ENCODE results near the gene CRACDL. TPM values are rescaled to one million over a fixed set of nuclear protein-coding genes. Genes with fewer than 3 reads are reported as not detected.

The CRACDL gene
- total and polyA plus RNA-seq, 2 of the 13 experiments (the other 11 are each of a cell fraction or from before 2014, with no cell fraction given) = 0.15 to 0.26 TPM

DNA sequence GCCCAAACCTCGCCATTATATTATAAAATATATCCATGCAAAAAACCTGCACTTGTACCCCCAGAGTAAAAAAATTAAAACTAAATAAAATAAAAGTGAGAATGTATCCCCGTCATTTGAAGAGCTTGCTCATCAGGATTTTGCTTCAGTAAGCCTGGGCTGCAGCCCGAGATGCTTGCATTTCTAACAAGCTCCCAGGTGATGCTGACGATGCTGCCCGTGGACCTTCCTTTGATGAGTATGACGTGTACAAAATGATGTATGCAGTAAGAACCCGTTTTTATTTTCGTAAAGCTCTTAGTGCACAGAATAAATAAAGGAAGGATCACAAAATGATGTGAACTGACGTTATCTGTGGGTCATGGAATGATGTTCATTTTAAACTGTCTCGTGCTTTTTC is 63.5 kb downstream of the CRACDL start:
- Histone ChIP-seq H3K36me3 (replicated peaks in 1 of 2; ENCODE audit: control insufficient read depth in 1 of 2, insufficient read depth in 2 of 2, low read length in 2 of 2) (no peaks in the 10 kb centered on the region), H3K9ac (ENCODE audit: insufficient read depth, low read depth, low read length) (no peak overlapping the region), H3K4me3 (replicated peaks in 1 of 3; ENCODE audit: insufficient read depth in 1 of 3, low read depth in 2 of 3, low read length in 3 of 3) (no peak overlapping the region), H3K27me3 (ENCODE audit: control insufficient read depth in 1 of 2, insufficient read depth in 2 of 2, low read length in 2 of 2) (peaks cover 1 to 55% of the 10 kb centered on the region in 2 experiments; a peak in 3 of 5 replicates), H2AFZ (ENCODE audit: low read length) (no peak overlapping the region), H4K20me1 (ENCODE audit: insufficient read depth, low read length) (no peaks in the 10 kb centered on the region), H3K79me2 (ENCODE audit: insufficient read depth, low read length) (no peaks in the 10 kb centered on the region), H3K9me3 (ENCODE audit: low read length) (no peaks in the 10 kb centered on the region), H3K4me2 (ENCODE audit: low read depth, low read length) (no peak overlapping the region), H3K27ac (ENCODE audit: extremely low read length, insufficient read depth, low read length) (no peak overlapping the region), H3K4me1 (ENCODE audit: insufficient read depth, low read length) (peaks cover 23% of the 10 kb centered on the region)
- TF ChIP-seq GTF2F1 (IDR thresholded peaks at IDR 0.05; ENCODE audit: low read length) (no peak), CREB1 (IDR thresholded peaks at IDR 0.05) (peak; percentile 87), CREB1 (CRISPR knock-in tag; IDR thresholded peaks at IDR 0.05) (no peak)
- ChIA-PET CTCF (ENCODE audit: low intra/inter-chr PET ratio, low total read pairs) (no interaction called here), POLR2A (no interaction called here)
- DNase-seq (ENCODE audit: low spot score) = no peak
- WGBS (ENCODE audit: low lambda C conversion rate) = 34% methylated on average over 10 of the region's 10 CpGs
- no peak for ATAC-seq
- BruUV-seq (replicated peaks) = no TSS peak
- in situ Hi-C loops (cut with HindIII; ENCODE audit: extremely low pct_ligation_motif_present, low pct_unique_long_range_greater_than_20kb) (no loop called here), intact Hi-C loops (cut with micrococcal nuclease; ENCODE audit: unreplicated experiment) (no loop called here)
- no peak for FAIRE-seq

- FAIRE-seq (no peak), DNase-seq (ENCODE audit: low spot score) (no peak), ATAC-seq (no peak)
- Histone ChIP-seq H4K20me1 (ENCODE audit: insufficient read depth, low read length) (no peaks in the 10 kb centered on the region), H2AFZ (ENCODE audit: low read length) (no peak overlapping the region), H3K9ac (ENCODE audit: insufficient read depth, low read depth, low read length) (no peak overlapping the region), H3K4me2 (ENCODE audit: low read depth, low read length) (no peak overlapping the region), H3K79me2 (ENCODE audit: insufficient read depth, low read length) (no peaks in the 10 kb centered on the region), H3K36me3 (replicated peaks in 1 of 2; ENCODE audit: control insufficient read depth in 1 of 2, insufficient read depth in 2 of 2, low read length in 2 of 2) (no peaks in the 10 kb centered on the region), H3K4me1 (ENCODE audit: insufficient read depth, low read length) (peaks cover 27% of the 10 kb centered on the region), H3K9me3 (ENCODE audit: low read length) (no peaks in the 10 kb centered on the region), H3K27ac (ENCODE audit: extremely low read length, insufficient read depth, low read length) (no peak overlapping the region), H3K27me3 (ENCODE audit: control insufficient read depth in 1 of 2, insufficient read depth in 2 of 2, low read length in 2 of 2) (peaks cover 1 to 49% of the 10 kb centered on the region in 2 experiments; a peak in 3 of 5 replicates), H3K4me3 (replicated peaks in 1 of 3; ENCODE audit: insufficient read depth in 1 of 3, low read depth in 2 of 3, low read length in 3 of 3) (no peak overlapping the region)
- ChIA-PET CTCF (ENCODE audit: low intra/inter-chr PET ratio, low total read pairs) (no interaction called here), POLR2A (no interaction called here)
- no TSS peak for BruUV-seq (replicated peaks)
- intact Hi-C loops (cut with micrococcal nuclease; ENCODE audit: unreplicated experiment) (no loop called here), in situ Hi-C loops (cut with HindIII; ENCODE audit: extremely low pct_ligation_motif_present, low pct_unique_long_range_greater_than_20kb) (no loop called here)
- peak; percentile 57; the same call in 1 of the 2 replicates for TF ChIP-seq CREB1 (IDR thresholded peaks at IDR 0.05)
- TF ChIP-seq CREB1 (CRISPR knock-in tag; IDR thresholded peaks at IDR 0.05) = no peak
- TF ChIP-seq, protein P1, sequence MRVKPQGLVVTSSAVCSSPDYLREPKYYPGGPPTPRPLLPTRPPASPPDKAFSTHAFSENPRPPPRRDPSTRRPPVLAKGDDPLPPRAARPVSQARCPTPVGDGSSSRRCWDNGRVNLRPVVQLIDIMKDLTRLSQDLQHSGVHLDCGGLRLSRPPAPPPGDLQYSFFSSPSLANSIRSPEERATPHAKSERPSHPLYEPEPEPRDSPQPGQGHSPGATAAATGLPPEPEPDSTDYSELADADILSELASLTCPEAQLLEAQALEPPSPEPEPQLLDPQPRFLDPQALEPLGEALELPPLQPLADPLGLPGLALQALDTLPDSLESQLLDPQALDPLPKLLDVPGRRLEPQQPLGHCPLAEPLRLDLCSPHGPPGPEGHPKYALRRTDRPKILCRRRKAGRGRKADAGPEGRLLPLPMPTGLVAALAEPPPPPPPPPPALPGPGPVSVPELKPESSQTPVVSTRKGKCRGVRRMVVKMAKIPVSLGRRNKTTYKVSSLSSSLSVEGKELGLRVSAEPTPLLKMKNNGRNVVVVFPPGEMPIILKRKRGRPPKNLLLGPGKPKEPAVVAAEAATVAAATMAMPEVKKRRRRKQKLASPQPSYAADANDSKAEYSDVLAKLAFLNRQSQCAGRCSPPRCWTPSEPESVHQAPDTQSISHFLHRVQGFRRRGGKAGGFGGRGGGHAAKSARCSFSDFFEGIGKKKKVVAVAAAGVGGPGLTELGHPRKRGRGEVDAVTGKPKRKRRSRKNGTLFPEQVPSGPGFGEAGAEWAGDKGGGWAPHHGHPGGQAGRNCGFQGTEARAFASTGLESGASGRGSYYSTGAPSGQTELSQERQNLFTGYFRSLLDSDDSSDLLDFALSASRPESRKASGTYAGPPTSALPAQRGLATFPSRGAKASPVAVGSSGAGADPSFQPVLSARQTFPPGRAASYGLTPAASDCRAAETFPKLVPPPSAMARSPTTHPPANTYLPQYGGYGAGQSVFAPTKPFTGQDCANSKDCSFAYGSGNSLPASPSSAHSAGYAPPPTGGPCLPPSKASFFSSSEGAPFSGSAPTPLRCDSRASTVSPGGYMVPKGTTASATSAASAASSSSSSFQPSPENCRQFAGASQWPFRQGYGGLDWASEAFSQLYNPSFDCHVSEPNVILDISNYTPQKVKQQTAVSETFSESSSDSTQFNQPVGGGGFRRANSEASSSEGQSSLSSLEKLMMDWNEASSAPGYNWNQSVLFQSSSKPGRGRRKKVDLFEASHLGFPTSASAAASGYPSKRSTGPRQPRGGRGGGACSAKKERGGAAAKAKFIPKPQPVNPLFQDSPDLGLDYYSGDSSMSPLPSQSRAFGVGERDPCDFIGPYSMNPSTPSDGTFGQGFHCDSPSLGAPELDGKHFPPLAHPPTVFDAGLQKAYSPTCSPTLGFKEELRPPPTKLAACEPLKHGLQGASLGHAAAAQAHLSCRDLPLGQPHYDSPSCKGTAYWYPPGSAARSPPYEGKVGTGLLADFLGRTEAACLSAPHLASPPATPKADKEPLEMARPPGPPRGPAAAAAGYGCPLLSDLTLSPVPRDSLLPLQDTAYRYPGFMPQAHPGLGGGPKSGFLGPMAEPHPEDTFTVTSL (CRISPR knock-in tag; IDR thresholded peaks at IDR 0.05; ENCODE audit: borderline replicate concordance) = no peak
- 44% methylated on average over 2 of the region's 2 CpGs for WGBS (ENCODE audit: low lambda C conversion rate)
Observed at GRCh38 chr2:98871506-98871905, 64.5 kb downstream of the CRACDL start.
